Measurements from ENCODE around the gene TMA16. TPM values are rescaled to one million over a fixed set of nuclear protein-coding genes. Genes with fewer than 3 reads are reported as not detected.

TMA16 gene
- total RNA-seq, 4 donors from 2014 or later = 11.2 to 49.6 (median 33.4) TPM

DNA sequence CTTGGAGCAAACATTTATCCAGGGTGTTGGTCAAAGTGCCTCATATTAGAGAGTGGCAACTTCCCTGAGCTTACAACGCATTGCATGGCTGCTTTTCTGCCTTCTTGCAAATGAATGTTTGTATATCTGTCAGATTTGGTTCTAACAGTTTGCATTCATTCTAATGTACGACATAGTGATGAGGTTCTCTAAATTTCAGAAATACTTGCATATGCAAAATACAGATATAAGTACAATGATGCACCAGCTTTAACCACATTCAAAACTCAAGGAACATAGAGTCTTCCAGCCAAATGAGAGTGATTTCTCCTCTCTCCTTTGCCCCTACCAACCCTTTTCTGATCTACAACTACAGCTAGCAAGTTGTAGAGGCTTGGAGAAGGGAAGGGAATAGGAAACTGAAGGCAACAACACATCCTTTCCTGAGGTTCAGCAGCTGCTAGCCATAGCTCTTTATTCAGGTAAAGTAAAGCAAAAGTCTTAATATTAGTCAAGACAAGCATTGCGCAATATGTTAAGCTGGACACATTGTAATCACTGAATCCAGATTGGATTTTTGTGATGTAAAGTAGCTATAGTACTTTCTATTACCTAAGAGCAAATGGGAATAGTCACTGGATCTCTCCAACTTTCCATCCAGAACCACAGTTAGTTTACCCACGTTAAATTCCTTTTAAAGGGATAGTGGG, 27.3 kb upstream of the TMA16 start:
- H3K27me3 ChIP-seq = no peaks in the 10 kb centered on the region
- DNase-seq = no peak
- no peaks in the 10 kb centered on the region for H3K4me1 ChIP-seq
- H3K4me3 ChIP-seq = no peak overlapping the region
- intact Hi-C loops (cut with DNase I; ENCODE audit: low total_unique reads) = no loop called here
- H3K27ac ChIP-seq = no peak overlapping the region
- no peaks in the 10 kb centered on the region for H3K9me3 ChIP-seq
- TF ChIP-seq POLR2A (IDR thresholded peaks at IDR 0.05) = no peak
- TF ChIP-seq, protein P1, sequence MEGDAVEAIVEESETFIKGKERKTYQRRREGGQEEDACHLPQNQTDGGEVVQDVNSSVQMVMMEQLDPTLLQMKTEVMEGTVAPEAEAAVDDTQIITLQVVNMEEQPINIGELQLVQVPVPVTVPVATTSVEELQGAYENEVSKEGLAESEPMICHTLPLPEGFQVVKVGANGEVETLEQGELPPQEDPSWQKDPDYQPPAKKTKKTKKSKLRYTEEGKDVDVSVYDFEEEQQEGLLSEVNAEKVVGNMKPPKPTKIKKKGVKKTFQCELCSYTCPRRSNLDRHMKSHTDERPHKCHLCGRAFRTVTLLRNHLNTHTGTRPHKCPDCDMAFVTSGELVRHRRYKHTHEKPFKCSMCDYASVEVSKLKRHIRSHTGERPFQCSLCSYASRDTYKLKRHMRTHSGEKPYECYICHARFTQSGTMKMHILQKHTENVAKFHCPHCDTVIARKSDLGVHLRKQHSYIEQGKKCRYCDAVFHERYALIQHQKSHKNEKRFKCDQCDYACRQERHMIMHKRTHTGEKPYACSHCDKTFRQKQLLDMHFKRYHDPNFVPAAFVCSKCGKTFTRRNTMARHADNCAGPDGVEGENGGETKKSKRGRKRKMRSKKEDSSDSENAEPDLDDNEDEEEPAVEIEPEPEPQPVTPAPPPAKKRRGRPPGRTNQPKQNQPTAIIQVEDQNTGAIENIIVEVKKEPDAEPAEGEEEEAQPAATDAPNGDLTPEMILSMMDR (IDR thresholded peaks at IDR 0.05) = no peak
- no peaks in the 10 kb centered on the region for H3K36me3 ChIP-seq

DNA sequence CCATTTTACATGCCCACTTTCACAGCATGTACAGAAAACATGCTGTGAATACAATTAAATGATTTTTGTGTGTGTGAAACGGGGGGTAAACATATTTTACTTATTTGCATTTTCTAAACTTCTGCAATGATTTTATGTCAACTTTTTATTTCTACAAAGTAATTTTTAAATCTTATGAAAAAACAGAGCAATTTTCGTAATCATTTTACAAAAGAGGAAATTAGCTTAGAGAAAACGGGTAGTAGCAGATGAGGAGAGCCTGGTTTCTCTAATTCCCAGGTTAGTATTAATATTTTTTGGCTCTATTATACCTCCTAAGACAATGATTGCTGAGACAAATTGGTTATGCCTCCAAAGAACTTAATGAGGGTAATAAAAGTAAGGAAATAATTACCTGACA, 24.1 kb upstream of the TMA16 start:
- H3K27me3 ChIP-seq = no peaks in the 10 kb centered on the region
- no peak for DNase-seq
- no peaks in the 10 kb centered on the region for H3K4me1 ChIP-seq
- H3K36me3 ChIP-seq = no peaks in the 10 kb centered on the region
- no peaks in the 10 kb centered on the region for H3K9me3 ChIP-seq
- intact Hi-C loops (cut with DNase I; ENCODE audit: low total_unique reads) = no loop called here
- TF ChIP-seq, protein P1 (IDR thresholded peaks at IDR 0.05) = no peak
- TF ChIP-seq POLR2A (IDR thresholded peaks at IDR 0.05) = no peak
- no peak overlapping the region for H3K4me3 ChIP-seq
- no peak overlapping the region for H3K27ac ChIP-seq

DNA sequence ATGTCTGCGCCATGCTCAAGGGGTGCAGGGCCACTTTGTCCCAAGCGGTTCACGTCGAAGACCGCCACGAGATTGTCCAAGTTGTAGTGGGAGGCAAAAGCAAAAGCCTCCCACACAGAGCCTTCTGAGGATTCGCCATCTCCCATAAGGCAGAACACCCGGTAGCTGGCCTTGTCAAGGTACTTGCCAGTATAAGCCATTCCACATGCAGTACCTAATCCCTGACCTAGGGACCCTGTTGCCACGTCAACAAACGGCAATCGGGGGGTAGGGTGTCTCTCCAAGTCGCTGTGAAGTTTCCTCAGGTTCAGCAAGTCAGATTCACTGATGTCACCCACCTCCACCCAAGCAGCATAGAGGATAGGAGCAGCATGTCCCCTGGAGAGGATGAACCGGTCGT, 21.4 kb upstream of the TMA16 start:
- H3K4me3 ChIP-seq = no peak overlapping the region
- DNase-seq = no peak
- no peaks in the 10 kb centered on the region for H3K4me1 ChIP-seq
- H3K27me3 ChIP-seq = no peaks in the 10 kb centered on the region
- intact Hi-C loops (cut with DNase I; ENCODE audit: low total_unique reads) = no loop called here
- no peaks in the 10 kb centered on the region for H3K9me3 ChIP-seq
- TF ChIP-seq, protein P1 (IDR thresholded peaks at IDR 0.05) = no peak
- TF ChIP-seq POLR2A (IDR thresholded peaks at IDR 0.05) = no peak
- H3K36me3 ChIP-seq = no peaks in the 10 kb centered on the region
- no peak overlapping the region for H3K27ac ChIP-seq

GRCh38 chr4:163473576-163473975, 20.9 kb upstream of the TMA16 start, which contains the start of gene TKTL2:
Gene TKTL2 (minus strand): TSS chr4:163473754. CDS start chr4:163473734, 20 bp downstream.
- Histone ChIP-seq H3K27me3 (no peaks in the 10 kb centered on the region), H3K4me3 (no peak within 1 kb of the TSS), H3K27ac (no peak within 1 kb of the TSS), H3K9me3 (no peaks in the 10 kb centered on the region), H3K4me1 (no peaks in the 10 kb centered on the region), H3K36me3 (no peaks in the 10 kb centered on the region)
- TF ChIP-seq, protein P1 (IDR thresholded peaks at IDR 0.05) = no peak
- TF ChIP-seq POLR2A (IDR thresholded peaks at IDR 0.05) = no peak
- no peak for DNase-seq
- intact Hi-C loops (cut with DNase I; ENCODE audit: low total_unique reads) = no loop called here

DNA sequence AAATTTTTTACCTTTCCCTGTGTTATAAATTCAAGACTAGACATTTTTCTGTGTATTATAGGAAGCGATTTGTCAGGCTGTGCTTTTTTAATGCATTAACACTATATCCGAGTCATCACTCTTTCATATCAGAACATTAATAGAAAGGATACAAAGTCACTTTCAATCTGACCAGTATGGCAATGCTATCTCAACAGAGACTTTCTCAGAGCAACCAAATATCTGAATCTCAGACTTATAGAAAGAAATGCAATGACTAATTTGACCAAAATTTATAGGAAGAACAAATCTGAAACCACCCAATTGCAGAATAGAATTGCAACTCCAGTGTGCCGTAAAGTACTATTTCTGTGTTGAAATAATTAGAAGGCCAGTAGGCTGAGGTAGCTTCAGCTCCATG, 20.5 kb upstream of the TMA16 start:
- Histone ChIP-seq H3K4me1 (no peaks in the 10 kb centered on the region), H3K9me3 (no peaks in the 10 kb centered on the region), H3K27ac (no peak overlapping the region), H3K36me3 (no peaks in the 10 kb centered on the region), H3K4me3 (no peak overlapping the region), H3K27me3 (no peaks in the 10 kb centered on the region)
- intact Hi-C loops (cut with DNase I; ENCODE audit: low total_unique reads) = no loop called here
- no peak for DNase-seq
- no peak for TF ChIP-seq POLR2A (IDR thresholded peaks at IDR 0.05)
- TF ChIP-seq, protein P1 (IDR thresholded peaks at IDR 0.05) = no peak
